ENCODE measurements around the gene ID3.

- TF ChIP-seq CTCF (IDR thresholded peaks at IDR 0.05; ENCODE audit: extremely low read depth in 1 of 2, insufficient read depth in 1 of 2, low read depth in 1 of 2, low read length in 2 of 2), result no peak
- no peak for TF ChIP-seq GATA2 (IDR thresholded peaks at IDR 0.05; ENCODE audit: insufficient read depth, insufficient read length, low read depth, low read length)
- no peak for TF ChIP-seq EZH2 (IDR thresholded peaks at IDR 0.05; ENCODE audit: borderline replicate concordance, low read depth, low read length, severe bottlenecking)
Measured at GRCh38 chr1:23599125-23599524, 39.8 kb upstream of the ID3 start.
